ENCODE measurements around the gene DCUN1D1. TPM values are rescaled to one million over a fixed set of nuclear protein-coding genes. Genes with fewer than 3 reads are reported as not detected.

Gene DCUN1D1
- total RNA-seq, 2 experiments from 2014 or later, result 12.7 to 43.9 TPM

DNA sequence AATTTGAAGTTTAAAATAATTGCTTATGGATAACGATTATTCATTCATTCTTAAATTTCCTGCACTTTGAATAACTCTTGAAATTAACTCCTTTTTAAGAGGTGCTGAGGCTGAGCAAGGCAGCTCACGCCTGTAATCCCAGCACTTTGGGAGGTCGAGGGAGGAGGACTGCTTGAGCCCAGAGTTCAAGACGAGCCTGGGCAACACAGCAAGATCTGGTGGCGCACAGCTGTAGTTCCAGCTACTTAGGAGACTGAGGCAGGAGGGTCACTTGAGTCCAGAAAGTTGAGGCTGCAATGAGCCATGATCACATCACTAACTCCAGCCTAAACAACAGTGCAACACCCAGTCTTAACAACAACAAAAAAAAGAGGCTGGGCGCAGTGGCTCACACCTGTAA, 8.0 kb downstream of the DCUN1D1 start:
- Histone ChIP-seq H3K4me1 (ENCODE audit: insufficient read depth, low read length, poor library complexity, severe bottlenecking) (peaks cover 28% of the 10 kb centered on the region), H3K79me2 (ENCODE audit: insufficient read depth, low read depth, low read length) (peaks cover 92% of the 10 kb centered on the region), H2AFZ (ENCODE audit: low read length) (no peak overlapping the region), H4K20me1 (ENCODE audit: insufficient read depth, low read length) (peaks cover 19% of the 10 kb centered on the region), H3K4me2 (ENCODE audit: low read length) (no peak overlapping the region), H3K36me3 (ENCODE audit: insufficient read depth, low read length) (no peaks in the 10 kb centered on the region), H3K9me2 (ENCODE audit: insufficient read depth, low read length) (no peaks in the 10 kb centered on the region), H3K4me3 (ENCODE audit: low read depth, low read length, poor library complexity, severe bottlenecking) (no peak overlapping the region), H3K9me3 (ENCODE audit: low read length) (no peaks in the 10 kb centered on the region), H3K27ac (ENCODE audit: low read depth, low read length, poor library complexity, severe bottlenecking) (no peak overlapping the region)
- no peak for DNase-seq (ENCODE audit: low spot score)
- BruUV-seq (replicated peaks), result no TSS peak
- TF ChIP-seq CTCF (conservative IDR thresholded peaks at IDR 0.05; ENCODE audit: low read length), result no peak
- TF ChIP-seq EZH2phosphoT487 (IDR thresholded peaks at IDR 0.05; ENCODE audit: borderline replicate concordance, low read depth, low read length), result no peak
- POLR2A ChIA-PET, result no interaction called here
- CTCF ChIA-PET (ENCODE audit: unreplicated experiment), result no interaction called here
- intact Hi-C loops (cut with micrococcal nuclease; ENCODE audit: unreplicated experiment), result loop anchor here (10.0 kb wide), 1 partner anchor 258 kb away; no protein-coding TSS in a partner anchor

DNA sequence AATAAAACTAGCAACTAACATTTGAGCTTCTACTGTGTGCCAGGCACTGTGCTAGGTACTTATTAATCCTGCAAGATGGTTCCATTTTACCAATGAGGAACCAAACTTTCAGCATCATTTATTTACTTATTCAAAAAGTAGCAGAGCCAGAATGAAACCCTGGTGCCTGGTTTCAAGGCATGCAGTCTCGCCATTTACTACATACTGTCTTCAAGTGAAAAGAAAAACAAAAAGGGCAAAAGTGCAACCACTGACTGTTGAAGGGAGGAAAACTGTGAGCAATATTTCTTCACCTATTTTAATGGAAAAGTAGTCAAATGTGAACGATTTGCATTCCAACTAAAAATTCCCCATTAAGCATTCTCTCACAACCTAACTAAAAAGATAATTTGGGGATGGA, 8.7 kb downstream of the DCUN1D1 start:
- CTCF ChIA-PET (ENCODE audit: unreplicated experiment), result interaction anchor here (0.8 kb wide), 1 partner anchor 8 kb away, joined by 3 read pairs; no protein-coding TSS in a partner anchor
- POLR2A ChIA-PET, result interaction anchor here (0.6 to 1.5 kb wide), 9 partner anchors 9 to 440 kb away, joined by 3 to 6 read pairs (median 5); partner anchors contain the start of gene DCUN1D1
- Histone ChIP-seq H3K79me2 (ENCODE audit: insufficient read depth, low read depth, low read length) (peaks cover 92% of the 10 kb centered on the region), H3K27ac (ENCODE audit: low read depth, low read length, poor library complexity, severe bottlenecking) (no peak overlapping the region), H3K9me3 (ENCODE audit: low read length) (no peaks in the 10 kb centered on the region), H3K4me2 (ENCODE audit: low read length) (peak overlapping the region; percentile 6; the same call in 1 of the 2 replicates), H3K4me1 (ENCODE audit: insufficient read depth, low read length, poor library complexity, severe bottlenecking) (peaks cover 26% of the 10 kb centered on the region), H3K9me2 (ENCODE audit: insufficient read depth, low read length) (no peaks in the 10 kb centered on the region), H2AFZ (ENCODE audit: low read length) (no peak overlapping the region), H4K20me1 (ENCODE audit: insufficient read depth, low read length) (peaks cover 12% of the 10 kb centered on the region), H3K36me3 (ENCODE audit: insufficient read depth, low read length) (no peaks in the 10 kb centered on the region), H3K4me3 (ENCODE audit: low read depth, low read length, poor library complexity, severe bottlenecking) (no peak overlapping the region)
- BruUV-seq (replicated peaks), result no TSS peak
- intact Hi-C loops (cut with micrococcal nuclease; ENCODE audit: unreplicated experiment), result loop anchor here (10.0 kb wide), 1 partner anchor 257 kb away; no protein-coding TSS in a partner anchor
- TF ChIP-seq EZH2phosphoT487 (IDR thresholded peaks at IDR 0.05; ENCODE audit: borderline replicate concordance, low read depth, low read length) (no peak), CTCF (conservative IDR thresholded peaks at IDR 0.05; ENCODE audit: low read length) (no peak)
- no peak for DNase-seq (ENCODE audit: low spot score)

- TF ChIP-seq EZH2phosphoT487 (IDR thresholded peaks at IDR 0.05; ENCODE audit: borderline replicate concordance, low read depth, low read length) (no peak), CTCF (conservative IDR thresholded peaks at IDR 0.05; ENCODE audit: low read length) (no peak)
- Histone ChIP-seq H3K27ac (ENCODE audit: low read depth, low read length, poor library complexity, severe bottlenecking) (no peak overlapping the region), H3K4me3 (ENCODE audit: low read depth, low read length, poor library complexity, severe bottlenecking) (no peak overlapping the region), H4K20me1 (ENCODE audit: insufficient read depth, low read length) (peaks cover 10% of the 10 kb centered on the region), H3K9me2 (ENCODE audit: insufficient read depth, low read length) (no peaks in the 10 kb centered on the region), H3K4me1 (ENCODE audit: insufficient read depth, low read length, poor library complexity, severe bottlenecking) (peaks cover 30% of the 10 kb centered on the region), H3K9me3 (ENCODE audit: low read length) (no peaks in the 10 kb centered on the region), H3K36me3 (ENCODE audit: insufficient read depth, low read length) (no peaks in the 10 kb centered on the region), H3K4me2 (ENCODE audit: low read length) (no peak overlapping the region), H2AFZ (ENCODE audit: low read length) (no peak overlapping the region), H3K79me2 (ENCODE audit: insufficient read depth, low read depth, low read length) (peaks cover 92% of the 10 kb centered on the region)
- intact Hi-C loops (cut with micrococcal nuclease; ENCODE audit: unreplicated experiment), result loop anchor here (10.0 kb wide), 1 partner anchor 256 kb away; no protein-coding TSS in a partner anchor
- no TSS peak for BruUV-seq (replicated peaks)
- POLR2A ChIA-PET, result interaction anchor here (0.6 to 1.5 kb wide), 5 partner anchors 9 to 243 kb away, joined by 3 to 6 read pairs (median 3); partner anchors contain the start of gene DCUN1D1
- CTCF ChIA-PET (ENCODE audit: unreplicated experiment), result interaction anchor here (0.8 kb wide), 1 partner anchor 8 kb away, joined by 3 read pairs; no protein-coding TSS in a partner anchor
- no peak for DNase-seq (ENCODE audit: low spot score)
Observed at GRCh38 chr3:182970811-182971418, 9.4 kb downstream of the DCUN1D1 start.
